Neural progenitor cell (in vitro differentiated cells): ENCODE data around the gene SAMD13.

Experiments used
- EZH2 ChIP-seq: fragments of 200-600 bp; sonication (generic); IDR thresholded peaks from 2 replicates; pipeline ENCODE4 v1.6.1; 2017; ENCODE audit warnings: antibody characterized with exemption, mild to moderate bottlenecking, moderate library complexity
- EZH2phosphoT487 ChIP-seq: fragments of 200-600 bp; sonication (generic); IDR thresholded peaks from 2 replicates; pipeline ENCODE4 v1.6.1; 2017; ENCODE audit warnings: antibody characterized with exemption
- TF ChIP-seq, protein P1 (sequence below): fragments of 200-600 bp; sonication (generic); IDR thresholded peaks from 2 replicates; pipeline ENCODE4 v1.5.1; 2017; ENCODE audit warnings: antibody characterized with exemption, mild to moderate bottlenecking

DNA sequence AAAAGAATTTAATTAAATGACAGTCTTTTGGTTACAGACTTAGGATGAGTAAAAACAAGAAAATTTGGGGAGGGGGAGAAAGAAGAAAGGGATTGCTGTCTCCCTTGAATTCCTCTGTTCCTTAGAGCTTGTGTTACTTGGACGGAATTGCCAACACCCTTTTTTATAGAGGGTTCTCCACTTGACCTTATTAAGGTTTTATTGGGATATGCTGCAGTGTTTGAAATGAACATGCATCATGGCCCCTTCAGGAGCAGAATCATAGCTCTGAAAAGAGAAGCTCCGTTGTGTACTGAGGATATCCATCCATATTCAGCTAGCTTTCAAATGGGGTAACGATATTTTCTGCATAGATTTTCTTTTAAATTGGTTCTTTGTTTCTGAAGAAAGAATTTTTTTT, 48.6 kb downstream of the SAMD13 start:
- TF ChIP-seq, protein P1, sequence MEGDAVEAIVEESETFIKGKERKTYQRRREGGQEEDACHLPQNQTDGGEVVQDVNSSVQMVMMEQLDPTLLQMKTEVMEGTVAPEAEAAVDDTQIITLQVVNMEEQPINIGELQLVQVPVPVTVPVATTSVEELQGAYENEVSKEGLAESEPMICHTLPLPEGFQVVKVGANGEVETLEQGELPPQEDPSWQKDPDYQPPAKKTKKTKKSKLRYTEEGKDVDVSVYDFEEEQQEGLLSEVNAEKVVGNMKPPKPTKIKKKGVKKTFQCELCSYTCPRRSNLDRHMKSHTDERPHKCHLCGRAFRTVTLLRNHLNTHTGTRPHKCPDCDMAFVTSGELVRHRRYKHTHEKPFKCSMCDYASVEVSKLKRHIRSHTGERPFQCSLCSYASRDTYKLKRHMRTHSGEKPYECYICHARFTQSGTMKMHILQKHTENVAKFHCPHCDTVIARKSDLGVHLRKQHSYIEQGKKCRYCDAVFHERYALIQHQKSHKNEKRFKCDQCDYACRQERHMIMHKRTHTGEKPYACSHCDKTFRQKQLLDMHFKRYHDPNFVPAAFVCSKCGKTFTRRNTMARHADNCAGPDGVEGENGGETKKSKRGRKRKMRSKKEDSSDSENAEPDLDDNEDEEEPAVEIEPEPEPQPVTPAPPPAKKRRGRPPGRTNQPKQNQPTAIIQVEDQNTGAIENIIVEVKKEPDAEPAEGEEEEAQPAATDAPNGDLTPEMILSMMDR = no peak
- TF ChIP-seq EZH2phosphoT487 = no peak
- TF ChIP-seq EZH2 = no peak
